ENCODE measurements around the gene MRPL41.
"Not testable (repeated sequence)": the region's sequence is repeated elsewhere in the genome, so short reads cannot be mapped to it uniquely, and the experiment has no call there.

The MRPL41 gene

DNA sequence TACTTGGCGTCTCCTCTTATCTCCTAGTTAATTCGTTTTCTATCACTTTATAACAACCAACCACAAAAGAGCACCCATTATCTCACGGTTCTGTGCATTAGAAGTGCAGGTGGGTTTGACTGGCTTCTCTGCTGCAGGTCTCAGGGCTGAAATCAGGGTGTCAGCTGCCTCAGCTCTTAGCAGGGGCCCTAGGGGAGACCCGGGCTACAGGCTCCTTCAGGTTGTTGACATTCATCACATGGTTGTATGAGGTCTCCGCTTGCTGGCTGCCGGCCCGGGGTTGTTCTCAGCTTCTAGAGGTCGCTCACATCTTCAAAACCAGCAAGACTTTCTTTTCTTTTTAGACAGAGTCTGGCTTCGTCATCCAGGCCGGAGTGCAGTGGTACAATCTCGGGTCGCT, 41.5 kb downstream of the MRPL41 start:
- FAIRE-seq (no peak), DNase-seq (ENCODE audit: insufficient read length) (no peak)
- TF ChIP-seq TAF1 (IDR thresholded peaks at IDR 0.05; ENCODE audit: borderline replicate concordance, low read depth, low read length): no peak
- no peak for TF ChIP-seq POLR2AphosphoS5 (IDR thresholded peaks at IDR 0.05; ENCODE audit: low read depth, low read length)
- TF ChIP-seq POLR2A (IDR thresholded peaks at IDR 0.05; ENCODE audit: low read depth, low read length): no peak

DNA sequence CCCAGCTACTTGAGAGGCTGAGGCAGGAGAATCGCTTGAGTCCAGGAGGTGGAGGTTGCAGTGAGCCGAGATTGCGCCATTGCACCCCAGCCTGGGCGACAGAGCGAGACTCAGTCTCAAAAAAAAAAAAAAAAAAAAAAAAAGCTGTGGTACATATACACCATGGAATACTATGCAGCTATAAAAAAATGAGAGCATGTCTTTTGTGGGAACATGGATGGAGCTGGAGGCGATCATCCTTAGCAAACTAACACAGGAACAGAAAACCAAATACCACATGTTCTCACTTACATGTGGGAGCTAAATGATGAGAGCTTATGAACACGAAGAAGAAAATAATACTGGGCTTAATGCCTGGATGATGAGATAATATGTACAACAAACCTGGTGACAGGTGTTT, 44.9 kb downstream of the MRPL41 start:
- FAIRE-seq; DNase-seq (ENCODE audit: insufficient read length): not testable (repeated sequence)

DNA sequence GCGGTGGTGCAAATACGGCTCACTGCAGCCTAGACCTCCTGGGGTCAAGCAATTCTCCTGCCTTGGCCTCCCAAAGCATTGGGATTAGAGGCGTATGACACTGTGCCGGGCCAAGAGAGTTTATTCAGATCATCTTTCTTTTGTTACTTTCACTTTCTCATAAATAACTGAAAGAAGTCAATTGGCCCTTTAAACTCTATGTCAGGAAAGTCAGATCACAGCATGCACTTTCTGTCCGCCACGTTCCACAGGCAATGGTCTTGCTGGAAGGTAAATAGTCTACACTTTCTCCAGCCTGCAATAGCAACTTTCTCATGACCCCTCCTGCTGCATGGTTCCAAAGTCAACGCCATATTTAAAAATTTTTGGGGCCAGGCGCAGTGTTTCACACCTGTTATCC, 47.3 kb downstream of the MRPL41 start:
- TF ChIP-seq TAF1 (IDR thresholded peaks at IDR 0.05; ENCODE audit: borderline replicate concordance, low read depth, low read length) (no peak), POLR2AphosphoS5 (IDR thresholded peaks at IDR 0.05; ENCODE audit: low read depth, low read length) (no peak), POLR2A (IDR thresholded peaks at IDR 0.05; ENCODE audit: low read depth, low read length) (no peak)
- FAIRE-seq (no peak), DNase-seq (ENCODE audit: insufficient read length) (no peak)

Data from GM12892 (cell line).